AG08395 (cell line): ENCODE data around the gene ODAPH.
A peak's percentile ranks its signal among the peaks of the same experiment; 100 is the strongest.

Experiments
- DNase-seq: peaks from one replicate; pipeline ENCODE4 v3.0.0; 2012; ENCODE audit warnings: mixed read lengths, low spot score

Gene ODAPH

DNA sequence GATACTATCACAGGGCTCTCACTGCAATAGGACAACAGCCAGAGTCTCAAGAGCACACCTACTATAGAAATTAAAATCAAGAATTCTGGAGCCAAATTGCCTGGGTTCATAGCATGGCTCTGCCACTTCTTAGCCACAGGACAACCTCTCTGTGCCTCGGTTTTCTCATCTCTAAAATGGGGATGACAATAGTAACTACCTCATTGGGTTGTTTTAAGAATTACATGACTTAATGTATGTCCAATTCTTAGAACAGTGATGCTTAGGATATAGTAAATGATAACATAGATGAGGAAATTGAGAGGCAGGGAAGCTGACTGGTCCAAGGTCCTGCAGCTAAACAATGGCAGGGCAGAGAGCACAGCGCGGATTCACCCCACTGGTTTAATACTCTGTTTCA is 11.0 kb upstream of the ODAPH start:
- no peak for DNase-seq

DNA sequence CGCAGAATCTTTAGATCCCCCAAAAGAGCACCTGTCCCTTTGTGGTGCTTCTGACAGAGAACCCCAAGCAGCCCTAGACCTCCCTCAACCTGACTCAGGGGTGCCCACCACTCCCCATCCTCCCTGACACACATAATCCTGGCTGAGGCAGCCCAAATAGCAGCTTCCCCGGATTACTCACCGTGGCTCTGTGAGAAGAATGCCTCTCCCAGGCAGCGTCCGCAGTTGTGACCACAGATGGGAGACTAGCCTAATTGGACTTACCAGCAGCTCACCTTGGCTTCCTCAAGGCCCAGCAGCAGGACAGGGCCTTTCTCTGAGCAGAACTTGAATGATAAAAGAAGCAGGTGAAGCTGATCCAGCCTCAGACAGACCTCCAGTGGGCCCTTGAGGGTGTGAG is 10.3 kb upstream of the ODAPH start:
- DNase-seq = peak; percentile 61

DNA sequence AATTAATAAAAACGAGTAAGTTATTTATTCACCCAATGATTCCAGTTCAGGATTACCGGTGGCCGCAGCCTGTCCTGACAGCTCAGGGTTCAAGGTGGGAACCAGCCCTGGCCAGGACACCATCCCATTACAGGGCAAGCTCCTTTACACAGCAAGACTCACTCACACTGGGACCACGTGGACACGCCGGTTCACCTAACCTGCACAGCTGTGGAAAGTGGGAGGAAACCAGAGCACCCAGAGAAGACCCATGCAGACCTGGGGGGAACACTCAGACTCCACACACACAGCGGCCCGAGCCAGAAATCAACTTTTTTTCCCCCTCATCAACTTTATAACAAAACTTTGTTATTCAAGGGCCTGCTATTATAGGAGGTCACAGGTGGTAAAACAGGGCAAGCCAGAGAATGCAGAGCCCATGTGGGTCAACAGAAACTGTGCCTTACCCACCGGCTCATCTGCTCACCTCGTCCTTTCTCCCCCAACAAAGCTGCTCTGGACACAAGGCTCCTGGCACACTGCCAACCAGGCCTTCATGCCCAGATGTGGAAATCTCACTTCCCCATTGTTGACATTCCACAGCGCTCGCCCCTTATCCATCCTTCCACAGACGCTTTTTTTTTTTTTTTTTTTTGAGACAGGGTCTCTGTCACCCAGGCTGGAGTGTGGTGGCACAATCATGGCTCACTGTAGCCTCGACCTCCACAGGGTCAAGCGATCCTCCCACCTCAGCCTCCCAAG is 8.0 kb upstream of the ODAPH start:
- peak; percentile 9 for DNase-seq

DNA sequence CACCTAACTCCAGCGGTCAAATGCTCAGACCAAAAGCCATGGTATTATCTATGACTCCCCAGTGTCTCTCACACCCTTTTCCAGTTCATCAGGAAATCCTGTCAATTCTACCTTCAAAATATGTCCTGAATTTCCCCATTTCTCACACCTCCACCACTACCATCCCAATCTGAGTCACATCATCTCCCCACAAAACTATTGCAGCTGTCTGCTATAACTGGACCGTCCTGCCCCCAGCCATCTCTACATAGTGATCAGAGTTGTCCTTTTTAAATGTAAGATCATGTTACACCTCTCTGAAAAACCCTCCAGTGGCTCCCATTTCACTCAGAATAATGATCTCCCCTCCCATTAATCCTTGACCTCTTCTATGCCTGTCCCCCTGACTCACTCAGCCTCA is 6.8 kb upstream of the ODAPH start:
- no peak for DNase-seq

DNA sequence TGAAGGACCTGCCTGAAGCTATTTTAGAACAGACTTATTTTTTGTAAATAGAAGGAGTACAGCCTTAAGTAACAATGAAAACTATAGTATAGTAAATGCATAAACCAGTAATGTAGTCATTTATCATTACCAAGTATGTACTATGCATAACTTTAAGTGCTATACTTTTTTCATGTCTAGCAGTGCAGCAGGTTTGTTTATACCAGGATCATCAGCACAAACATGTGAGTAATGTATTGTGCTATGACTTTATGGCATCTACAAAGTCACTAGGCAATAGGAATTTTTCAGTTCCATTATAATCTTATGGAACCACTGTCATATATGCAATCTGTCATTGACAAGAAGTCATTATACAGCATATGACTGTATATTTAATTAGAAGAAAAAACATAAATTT is 3.4 kb upstream of the ODAPH start:
- no peak for DNase-seq

DNA sequence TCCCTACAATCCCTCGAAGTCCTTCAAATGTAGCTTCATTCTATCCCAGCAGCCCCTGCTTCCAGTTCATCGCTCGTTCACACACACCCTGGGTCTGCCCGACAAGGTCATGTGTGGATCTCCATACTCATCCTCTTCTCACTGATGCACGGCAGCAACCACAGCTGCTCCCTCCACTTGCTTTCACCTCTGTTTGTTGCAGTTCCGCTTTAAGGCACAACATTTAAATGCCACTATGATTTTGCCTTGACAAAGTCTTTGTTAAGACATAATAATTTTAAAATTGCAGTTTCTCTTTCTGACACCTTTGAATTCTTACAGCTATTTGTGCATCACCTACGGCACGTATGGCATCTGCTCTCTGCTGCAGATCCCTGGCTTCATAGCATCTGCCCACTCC is 1.8 kb downstream of the ODAPH start:
- no peak for DNase-seq

DNA sequence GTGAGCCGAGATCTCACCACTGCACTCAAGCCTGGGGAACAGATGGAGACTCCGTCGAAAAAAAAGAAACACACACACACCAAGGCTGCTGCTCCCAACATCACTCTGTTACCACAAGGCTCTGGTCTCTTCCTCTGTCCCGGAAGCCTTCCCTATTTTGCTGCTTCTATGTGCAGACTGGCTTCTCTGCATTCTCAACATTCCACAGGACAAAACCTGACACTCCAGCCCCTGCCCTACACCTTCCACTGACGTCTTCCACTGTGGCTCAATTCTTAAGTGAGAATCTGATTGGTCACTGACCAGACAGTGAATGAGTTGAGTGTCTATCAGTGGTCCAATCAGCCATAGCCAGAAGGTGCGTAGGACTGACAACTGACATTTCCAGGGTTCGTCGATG is 5.9 kb downstream of the ODAPH start:
- DNase-seq = no peak

DNA sequence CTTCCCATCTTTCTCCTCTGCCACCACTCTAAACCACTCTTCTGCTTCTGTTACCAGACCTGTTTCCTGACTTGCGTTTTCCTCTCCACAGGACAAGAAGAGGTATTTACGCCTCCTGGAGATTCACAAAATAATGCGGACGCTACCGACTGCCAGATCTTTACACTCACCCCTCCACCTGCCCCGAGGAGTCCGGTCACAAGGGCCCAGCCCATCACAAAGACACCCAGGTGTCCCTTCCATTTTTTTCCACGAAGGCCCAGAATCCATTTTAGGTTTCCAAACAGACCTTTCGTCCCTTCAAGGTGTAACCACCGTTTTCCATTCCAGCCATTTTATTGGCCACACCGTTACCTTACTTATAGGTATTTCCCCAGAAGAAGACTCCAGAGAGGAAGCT is 8.2 kb downstream of the ODAPH start:
- no peak for DNase-seq

DNA sequence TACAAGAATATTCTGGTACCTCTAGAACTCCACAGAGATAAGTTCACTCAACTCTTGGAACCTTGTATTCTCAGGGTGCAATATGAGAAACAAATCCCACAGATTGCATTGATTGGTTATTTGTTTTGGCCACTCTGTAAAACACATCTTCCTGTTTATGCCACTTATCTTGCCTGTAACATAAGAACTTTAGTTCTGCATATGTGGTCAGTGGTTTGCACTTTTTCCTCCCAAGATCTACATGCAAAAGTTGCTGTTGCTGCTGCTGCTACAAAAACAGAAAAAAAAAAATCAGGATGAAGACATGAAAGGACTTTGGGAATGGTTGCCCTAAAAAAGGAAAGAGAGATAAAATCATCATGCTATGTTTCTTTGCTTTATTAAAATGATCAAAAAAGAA is 9.6 kb downstream of the ODAPH start:
- no peak for DNase-seq

DNA sequence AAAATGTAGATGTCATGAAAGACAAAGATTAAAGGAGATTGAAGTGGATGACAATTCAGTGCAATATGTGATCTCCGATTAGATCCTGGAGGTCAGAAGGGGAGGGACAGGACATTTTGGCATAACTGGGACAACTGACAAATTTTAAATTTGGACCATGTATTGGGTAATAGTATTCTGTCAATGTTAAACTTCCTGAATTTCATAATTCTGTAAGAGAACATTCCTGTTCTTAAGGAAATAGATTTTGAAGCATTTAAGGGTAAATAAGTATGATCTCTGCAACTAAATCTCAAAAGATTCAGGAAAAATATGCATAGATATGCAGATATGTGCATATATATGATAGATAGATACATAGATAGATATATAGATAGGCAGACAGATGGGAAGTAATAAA is 11.0 kb downstream of the ODAPH start:
- DNase-seq = no peak

DNA sequence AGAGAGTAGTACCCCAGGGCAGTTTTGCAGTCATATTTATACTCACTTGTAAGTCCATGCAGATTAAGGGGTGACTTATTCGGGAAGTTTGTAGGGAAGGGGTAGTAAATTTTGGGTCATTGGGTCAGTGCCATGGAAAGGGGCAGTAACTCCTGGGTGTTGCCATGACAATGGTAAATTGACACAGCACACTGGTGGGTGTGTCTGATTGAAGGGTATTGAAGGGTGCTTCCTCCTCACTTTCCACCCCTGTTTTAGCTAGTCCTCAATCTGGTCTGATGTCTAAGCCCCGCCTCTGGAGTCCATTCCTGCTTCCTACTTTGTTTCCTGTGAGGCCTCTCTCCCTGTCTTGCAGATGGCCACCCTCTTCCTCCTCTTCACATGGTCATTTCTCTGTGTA is 11.9 kb downstream of the ODAPH start:
- no peak for DNase-seq

DNA sequence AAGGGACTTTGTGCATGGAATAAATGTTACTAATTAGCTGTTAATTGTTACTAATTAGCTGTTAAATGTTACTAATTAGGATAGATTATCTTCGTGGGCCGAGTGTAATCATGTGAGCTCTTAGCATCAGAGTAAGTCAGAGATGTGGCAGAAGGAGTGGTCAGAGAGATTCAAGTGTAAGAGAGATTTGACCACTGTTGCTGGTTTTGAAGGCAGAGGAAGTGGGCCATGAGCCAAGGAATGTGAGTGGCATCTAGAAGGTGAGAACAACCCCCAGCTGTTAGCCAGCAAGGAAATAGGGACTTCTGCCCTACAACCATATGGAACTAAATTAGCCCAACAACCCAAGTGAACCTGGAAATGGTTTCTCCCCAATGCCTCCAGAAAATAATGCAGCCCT is 28.2 kb downstream of the ODAPH start:
- DNase-seq = no peak

DNA sequence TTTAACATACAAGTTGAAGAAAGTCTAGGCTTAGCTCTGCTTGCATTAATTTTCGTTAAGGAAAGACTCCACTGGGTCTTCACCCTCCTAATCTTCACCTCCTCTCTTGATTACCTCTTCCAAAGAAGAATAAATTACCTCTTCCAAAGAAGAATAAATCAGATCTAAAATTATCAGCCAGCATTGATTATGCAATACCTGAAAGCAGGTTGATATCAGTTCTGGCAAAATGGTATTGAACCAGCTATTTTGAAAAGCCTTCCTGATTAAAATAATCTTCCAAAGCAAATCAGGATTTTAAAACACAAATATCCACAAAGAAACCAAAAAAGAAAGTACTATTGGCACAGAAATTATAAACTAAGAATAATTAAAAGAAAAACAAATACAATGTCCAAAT is 37.5 kb downstream of the ODAPH start:
- DNase-seq = no peak

DNA sequence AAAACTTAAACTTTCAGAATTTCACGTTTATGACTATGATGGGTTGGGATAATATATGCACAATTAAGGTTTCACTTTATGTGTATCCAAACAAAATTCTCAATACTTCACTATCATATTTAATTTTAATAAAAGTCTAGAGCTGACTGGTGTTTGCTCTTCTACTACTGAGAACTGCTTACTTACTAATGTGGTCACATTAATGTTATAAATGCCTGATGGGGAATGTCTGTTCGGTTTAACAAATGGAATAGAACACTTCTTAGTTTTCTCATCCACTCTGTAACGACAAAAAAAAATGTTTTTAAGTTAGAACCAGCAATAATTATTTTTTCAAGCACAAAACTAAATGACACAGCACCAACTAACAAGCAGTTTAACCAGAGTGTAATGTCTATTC is 40.2 kb downstream of the ODAPH start:
- no peak for DNase-seq

DNA sequence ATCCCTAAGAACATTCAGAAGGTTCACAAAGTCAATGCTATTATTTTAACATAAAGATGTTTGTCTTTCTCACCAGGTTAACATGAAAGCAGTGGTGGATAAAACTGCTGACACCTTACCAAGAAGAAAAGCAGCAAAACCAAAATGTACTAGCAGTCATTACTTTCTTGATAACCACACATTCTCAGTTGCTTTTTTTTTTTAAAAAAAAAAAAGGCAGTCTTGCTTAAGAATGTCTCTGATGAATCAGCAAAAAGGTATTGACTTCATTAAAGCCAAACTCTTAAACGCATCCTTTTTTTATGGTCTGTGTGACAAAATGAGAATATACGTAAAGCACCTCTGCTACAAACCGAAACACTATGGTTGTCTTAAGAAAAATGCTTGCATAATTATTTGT is 42.5 kb downstream of the ODAPH start:
- DNase-seq = no peak

DNA sequence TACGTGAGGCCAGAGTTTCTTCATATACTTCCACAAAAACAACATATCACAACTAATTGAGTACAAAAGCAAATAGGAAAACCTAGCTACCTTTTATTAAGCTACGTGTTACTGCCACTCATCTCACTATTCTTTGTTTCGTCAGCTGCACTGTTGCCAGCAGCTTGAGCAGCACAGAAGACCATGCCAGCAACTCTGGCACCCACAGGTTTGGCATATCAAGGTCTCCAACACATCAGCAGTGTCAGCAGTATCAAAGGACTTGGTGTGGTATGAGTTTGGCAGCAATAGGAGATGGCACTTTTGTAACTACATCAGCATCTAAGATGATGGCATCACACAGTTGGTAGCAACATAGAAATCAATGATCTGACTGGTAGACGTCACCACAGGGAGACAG is 43.8 kb downstream of the ODAPH start:
- no peak for DNase-seq

DNA sequence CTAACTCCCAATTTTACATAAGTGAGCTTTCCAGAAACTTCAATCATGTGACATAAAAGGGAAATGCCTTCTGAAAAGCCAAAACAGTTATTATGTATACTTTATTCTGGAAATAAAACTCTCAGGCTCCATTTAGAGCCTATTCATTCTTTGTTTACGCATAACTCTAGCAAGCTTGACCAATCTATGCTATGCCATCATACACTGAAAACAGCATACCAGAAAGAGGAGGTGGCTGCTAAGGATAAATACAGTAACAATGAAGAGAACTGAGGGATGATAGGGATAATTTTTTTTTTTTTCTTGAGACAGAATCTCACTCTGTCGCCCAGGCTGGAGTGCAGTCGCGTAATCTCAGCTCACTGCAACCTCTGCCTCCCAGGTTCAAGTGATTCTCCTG is 50.1 kb downstream of the ODAPH start:
- DNase-seq = no peak

DNA sequence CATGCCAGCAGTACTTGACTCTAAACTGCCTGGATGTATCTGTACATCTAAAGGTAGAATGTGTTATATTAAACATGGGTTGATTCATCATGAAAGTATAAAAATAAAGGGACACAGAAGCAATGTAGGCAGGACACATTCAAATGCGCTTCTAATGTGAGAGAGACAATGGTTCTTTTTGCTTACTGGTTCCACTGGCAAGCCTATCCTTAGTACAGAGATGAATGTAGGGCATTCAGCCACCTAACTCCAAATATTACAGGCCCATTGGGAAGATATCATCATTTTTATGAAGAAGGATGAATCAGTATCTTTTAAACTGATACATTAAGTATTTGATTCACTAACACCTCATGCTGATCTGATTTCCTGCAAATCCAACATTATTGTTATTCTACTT is 56.4 kb downstream of the ODAPH start:
- DNase-seq = no peak
